ENCODE data around the gene MRPS25.
A peak's percentile ranks its signal among the peaks of the same experiment; 100 is the strongest.

Gene MRPS25

DNA sequence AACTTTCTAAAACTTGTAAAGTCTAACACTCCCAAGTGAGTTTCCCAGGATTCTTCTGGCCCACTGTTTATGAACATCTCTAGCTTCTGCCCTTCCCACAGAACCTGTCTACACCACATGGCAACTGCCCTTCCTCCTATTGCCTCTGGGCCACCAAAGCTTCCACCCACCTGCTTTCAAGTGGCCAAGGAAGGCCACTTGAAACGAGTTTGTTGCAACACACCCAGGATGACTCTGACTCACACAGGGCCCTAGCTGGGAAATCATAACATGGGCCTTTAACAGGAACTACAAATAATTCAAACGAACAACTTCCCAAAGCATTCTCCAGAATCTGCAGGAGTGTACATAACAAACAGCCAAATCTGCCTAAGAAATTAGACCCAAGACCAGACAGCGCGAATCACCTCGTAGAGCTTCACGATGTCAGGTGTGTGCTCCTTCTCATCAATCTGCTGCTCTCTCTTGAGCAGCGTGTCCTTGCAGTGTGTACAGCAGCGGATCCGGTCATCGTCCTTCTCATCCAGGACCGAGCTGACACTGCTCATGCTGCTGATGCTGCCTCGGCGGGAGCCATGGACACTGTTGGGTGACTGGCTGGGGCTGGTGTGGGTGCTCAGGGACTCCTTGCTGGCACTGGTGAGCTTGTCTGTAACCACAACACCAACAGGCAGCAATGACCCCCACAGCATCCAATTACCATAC lies 17.0 kb upstream of the MRPS25 start:
- no peak for DNase-seq (ENCODE audit: low spot score)

DNA sequence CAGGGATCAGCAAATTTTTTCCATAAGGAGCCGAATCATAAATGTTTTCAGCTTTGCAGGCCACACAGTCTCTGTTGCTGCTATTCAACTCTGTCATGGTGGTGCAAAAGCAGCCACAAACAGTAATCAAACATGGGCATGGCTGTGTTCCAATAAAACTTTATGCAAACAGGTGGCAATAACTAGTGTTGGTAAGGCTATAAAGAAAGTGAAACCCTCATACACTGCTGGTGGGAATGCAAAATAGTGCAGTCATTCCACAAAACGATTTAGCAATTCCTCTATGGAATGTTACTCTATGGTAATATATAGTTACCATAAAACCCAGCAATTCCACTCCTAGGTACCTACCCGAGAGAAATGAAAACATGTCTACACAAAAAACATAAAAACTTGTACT lies 14.0 kb upstream of the MRPS25 start:
- DNase-seq (ENCODE audit: low spot score) = no peak

DNA sequence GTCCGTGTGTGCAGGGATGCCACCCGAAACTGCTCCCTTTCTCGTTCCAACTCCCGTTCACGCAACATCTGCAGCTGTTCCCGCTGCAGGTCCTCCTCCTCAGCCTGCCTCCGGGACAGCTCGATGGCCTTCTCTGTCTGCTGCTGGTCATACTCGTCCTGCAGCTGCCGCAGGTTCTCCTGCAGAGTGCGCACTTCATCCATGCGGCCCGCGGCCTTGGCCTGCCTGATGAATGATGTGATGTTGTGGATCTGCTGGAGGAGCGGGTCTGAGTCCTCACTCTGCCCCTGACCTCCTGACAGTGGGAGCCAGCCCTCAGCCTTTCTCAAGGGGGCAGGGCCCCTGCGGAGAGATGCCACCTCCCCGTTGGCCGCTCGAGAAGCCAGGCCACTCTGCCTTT lies 9.4 kb upstream of the MRPS25 start:
- DNase-seq (ENCODE audit: low spot score) = no peak

DNA sequence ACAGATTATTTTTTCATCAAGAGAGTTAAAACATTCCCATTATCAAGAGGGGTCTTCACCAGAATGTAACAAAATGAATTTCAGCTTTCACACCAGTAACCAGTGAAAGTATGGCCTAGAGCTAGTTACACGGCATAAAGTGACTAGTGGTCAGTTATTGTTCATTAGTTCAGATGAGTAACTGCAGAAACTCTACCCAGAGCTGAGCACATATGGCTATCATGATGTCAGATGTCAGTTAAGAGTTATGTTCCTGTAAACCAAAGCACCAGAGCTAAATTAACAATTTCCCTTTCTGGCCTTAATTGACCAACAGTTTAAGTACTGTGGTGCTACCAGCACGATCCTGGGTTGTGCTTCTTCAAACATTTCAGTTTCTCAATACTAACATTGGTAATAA lies 6.6 kb upstream of the MRPS25 start:
- no peak for DNase-seq (ENCODE audit: low spot score)

DNA sequence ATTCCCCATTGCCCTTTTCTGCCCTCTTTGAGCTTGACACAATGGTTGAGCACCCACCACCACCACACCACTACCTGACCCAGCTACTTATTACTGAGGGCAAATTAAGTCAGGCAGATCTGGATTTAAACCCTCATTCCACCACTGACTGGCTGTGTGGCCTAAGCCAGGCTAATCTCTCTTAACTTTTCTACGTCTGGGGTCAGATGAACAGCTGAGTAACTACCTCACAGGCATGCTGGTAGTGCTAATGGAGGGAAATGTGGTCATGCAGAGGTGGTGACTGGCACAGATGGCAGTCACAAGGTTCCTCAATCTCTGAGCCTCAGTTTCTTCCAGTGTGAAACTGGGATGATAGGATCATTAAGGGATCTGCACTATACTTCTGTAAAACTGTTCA lies 4.3 kb upstream of the MRPS25 start:
- DNase-seq (ENCODE audit: low spot score) = no peak

DNA sequence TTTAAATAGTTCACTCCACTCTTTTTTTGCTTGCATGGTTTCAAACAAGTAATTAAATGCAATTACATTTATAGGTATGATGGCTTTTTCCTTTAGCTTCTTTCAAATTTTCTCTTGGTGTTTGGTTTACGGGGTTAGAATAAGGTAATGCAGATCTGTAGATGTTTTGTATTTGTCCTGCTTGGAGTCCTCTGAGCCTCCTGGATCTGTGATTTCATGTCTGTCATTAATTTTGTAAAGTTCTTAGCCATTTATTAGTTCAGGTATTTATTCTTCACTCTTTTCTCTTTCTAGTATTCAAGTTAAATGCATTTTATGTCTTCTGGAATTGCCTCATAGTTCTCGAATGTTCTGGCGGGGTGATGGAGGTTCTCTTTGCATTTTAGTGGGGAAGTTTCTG lies 1.4 kb upstream of the MRPS25 start:
- DNase-seq (ENCODE audit: low spot score) = no peak

DNA sequence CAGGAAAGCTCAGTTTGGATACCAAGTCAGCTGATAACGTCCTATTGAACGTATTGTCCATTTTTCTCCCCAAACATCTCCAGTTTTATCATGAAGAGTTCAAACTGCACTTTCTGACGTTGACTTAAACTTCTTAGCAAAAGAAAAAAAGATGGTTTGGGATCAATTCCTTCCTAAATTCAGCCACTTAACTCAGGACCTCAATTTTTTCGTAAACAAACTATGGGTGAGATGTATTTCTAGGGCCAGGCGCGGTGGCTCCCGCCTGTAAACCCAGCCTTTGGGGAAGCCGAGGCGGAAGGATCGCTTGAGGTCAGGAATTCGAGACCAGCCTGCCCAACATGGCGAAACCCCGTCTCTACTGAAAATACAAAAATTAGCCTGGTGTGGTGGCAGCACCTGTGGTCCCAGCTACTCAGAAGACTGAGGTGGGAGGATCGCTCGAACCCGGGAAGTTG lies 464 bp upstream of the MRPS25 start:
- no peak for DNase-seq (ENCODE audit: low spot score)

DNA sequence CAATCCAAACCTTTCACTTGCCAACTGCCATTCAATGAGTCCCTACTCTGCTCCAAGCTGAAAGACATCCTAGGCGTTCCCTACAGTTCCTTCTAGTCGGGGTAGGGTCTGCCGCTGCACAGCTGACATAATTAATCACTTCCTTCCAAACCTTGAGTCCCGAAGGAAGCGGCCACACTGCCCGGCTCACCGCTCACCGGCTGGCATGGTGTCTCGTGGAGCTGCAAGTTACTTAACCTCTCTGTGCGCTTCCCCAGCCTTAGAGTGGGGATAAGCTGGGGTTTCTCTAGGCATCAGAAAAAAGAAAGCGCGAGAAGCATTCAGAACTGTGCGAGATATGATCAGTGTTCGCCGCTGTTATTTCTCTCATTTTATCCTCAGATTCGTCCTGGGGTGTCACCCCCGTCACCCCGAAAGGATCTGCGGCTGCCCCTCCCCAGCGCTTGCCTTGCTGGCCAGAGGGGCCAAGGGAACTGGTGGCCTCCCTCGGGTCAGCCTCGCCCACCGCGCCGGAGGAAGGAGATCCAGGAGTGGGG lies 748 bp downstream of the MRPS25 start:
- peak; percentile 53 for DNase-seq (ENCODE audit: low spot score)

DNA sequence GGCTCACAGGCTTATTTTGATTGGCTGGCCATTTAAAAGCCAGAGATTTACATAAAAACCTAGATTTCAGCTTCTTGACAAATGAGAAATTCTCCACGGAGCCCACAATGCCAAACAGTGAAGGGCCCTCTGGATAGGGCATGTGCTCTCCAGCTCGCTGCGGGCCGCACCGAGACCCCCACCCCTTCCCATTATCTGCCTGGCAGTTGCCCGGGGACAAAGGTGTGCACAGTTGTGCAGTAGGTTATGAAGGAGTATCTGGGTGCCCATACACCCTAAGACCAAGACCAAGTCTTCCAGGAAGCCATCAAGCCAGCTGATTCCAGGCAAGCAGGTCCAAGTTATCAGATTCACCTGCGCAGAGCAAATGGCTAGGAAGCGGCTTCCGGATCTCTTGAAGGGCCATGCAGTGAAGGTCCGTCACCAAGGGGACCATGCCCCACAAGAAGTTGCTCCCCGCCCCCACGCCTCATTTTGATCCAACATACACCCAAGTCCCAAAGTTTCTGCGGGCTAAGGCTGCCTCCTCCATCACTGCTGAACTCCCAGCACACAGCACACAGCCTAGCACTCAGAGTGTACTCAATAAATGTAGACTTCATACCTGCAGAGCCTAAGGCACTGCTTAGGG lies 1.3 kb downstream of the MRPS25 start:
- no peak for DNase-seq (ENCODE audit: low spot score)

DNA sequence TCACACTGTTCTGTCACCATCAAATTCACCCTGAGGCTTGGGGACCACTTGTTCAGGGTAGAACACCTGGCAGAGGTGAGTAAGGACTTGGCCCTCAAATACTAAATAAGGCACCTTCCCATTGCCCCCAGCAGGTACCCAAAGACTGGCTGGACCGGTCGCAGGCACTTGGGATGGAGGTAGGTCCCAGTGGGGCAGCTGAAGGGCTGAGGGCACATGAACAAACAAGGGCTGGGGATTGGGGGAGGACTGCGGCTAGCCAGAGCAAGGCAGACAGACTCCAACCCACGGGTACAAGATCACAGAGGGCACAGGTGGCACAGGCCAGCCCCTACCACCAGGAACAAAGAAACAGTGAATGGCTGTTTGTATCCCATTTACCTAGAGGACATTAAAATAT lies 1.9 kb downstream of the MRPS25 start:
- DNase-seq (ENCODE audit: low spot score) = no peak

DNA sequence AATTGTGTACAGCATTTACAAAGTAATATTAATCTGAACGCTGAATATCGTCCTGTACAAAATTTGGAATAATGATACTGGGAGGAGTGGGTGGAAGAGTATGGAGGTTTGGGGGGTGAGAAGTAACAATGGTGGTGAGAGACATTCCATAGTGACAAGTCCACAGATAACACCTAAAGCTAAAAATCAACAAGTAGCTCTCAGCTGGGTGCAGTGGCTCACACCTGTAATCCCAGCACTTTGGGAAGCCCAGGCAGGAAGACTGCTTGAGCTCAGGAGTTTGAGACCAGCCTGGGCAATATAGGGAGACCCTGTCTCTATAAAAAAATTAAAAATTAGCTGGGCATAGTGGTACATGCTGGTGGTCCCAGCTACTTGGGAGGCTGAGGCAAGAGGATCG lies 5.1 kb downstream of the MRPS25 start:
- no peak for DNase-seq (ENCODE audit: low spot score)

DNA sequence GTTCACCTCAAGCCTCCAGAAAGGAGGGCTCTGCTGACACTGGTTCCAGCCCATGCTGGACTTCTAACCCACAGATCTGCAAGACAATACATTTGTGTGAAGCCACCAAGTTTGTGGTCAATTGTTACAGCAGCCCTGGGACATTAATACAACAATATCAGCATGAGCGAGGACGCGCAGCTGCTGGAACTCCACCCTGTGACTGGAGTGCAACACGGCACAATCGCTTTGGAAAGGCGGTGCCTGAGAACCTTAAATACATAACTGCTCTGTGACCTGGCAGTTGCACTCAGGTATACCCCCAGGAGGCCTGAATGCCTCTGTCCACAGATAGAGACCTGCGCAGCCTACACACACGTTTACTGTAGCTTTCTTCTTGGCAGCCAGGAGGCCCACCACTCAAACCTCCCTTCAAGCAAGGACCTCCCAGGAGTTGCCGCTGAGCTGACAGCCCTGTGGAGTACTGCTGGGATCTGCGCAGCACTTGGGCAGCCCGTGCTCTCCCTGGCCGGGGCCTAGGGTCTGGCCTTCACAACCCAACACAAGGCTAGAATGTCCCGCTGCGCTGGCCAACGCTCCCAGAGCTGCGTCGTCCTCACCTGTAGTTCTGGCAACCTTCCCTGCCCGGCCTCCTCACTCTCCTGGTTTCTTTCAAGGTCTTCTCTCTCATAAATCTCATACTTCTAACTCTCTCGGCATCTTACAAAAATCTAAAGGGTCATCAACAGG lies 8.3 kb downstream of the MRPS25 start:
- no peak for DNase-seq (ENCODE audit: low spot score)

DNA sequence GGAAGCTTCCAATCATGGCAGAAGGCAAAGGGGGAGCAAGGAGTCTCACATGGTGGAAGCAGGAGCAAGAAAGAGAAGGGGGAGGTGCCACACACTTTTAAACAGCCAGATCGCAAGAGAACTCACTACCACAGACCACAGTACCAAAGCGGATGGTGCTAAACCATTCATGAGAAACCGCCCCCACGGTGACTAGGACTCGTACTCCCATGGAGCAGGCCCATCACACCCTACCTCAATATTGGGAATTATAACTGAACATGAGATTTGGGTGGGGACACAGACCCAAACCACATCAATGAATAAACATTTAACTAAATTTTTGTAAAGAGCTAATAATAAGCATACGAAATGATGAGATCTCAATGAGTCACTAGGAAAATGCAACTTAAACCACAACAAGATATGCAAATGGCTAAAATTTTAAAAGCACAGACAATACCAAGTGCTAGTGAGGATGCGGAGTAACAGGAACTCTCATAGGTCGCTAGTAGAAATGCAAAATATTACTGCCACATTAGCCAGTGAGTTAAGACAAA lies 10.0 kb downstream of the MRPS25 start:
- DNase-seq (ENCODE audit: low spot score) = no peak

DNA sequence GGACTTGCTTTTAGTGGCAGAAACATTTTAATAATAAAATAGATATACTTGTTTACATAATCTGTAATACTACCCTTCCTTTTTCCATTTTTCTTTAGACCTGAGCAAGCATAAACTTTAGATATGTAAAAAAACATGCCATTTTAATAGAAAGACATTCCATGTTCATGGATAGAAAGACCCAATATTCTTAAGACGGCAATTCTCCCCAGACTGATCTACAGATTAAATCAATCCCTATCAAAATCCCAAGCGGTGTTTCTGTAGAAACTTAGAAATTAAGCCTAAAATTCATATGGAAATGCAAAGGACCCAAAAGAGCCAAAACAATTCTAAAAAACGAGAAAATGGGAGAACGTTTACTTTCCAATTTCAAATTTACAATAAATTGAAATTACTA lies 11.6 kb downstream of the MRPS25 start:
- DNase-seq (ENCODE audit: low spot score) = no peak

DNA sequence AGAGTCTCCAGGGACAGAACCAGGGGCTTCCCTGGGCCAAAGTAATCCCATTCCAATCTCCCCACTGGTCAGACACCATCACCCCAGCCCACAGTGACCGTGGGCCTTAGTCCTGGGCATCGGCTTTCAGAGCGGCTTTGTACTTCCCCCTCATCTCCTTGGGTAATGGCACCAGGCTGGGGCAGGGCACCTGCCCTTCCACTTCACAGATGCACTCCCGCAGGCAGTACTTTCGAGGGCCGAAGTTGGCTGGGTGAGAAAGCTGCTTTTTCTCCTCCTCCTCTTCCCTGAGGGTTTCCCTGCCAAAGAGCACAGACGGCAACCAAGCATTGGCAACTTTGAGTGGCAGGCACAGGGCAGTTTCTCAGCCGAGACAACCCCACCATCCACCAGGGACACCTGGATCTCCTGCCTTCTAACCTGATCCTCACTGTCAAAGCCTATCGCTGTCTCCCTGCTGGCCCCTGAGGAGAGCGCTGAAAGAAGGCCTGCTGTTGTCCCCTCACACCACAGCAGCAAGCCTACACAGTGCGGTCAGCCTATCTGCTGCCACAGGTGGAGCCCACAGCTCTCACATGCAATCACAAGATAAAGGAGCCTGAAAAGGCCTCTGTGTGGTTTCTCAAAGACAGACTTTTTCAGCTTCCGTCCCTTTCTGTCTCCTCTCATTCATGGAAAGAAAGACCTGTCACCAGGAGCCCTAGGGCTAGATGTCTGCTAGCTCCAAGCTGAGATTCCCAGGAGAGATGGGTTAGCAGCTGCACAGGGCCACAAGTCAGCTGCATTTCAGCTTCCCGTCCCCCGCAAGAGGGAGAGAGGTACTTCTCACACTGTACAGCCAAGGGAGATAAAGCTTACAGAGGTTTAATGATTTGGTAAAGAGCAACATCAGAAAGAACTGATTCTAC lies 12.5 kb downstream of the MRPS25 start:
- no peak for DNase-seq (ENCODE audit: low spot score)

DNA sequence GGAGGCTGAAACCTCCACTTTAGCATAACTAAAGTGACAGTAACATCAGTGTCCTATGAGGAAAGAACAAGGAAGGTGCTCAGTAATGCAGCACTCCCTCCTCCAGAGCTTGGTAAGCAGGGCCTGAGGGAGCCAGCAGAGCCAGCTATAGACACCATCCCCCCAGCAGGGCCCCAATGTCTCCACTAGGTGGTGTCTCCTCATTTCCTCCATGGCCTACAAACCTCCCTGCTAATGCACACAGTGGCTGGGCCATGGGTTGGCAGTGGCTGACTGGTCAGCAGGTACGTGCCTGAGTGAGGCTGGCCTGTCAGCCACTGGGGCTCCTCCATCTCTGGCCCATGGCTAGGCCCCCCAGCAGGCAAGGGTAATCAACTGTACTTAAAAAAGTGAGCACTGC lies 13.6 kb downstream of the MRPS25 start:
- DNase-seq (ENCODE audit: low spot score) = peak; percentile 74

DNA sequence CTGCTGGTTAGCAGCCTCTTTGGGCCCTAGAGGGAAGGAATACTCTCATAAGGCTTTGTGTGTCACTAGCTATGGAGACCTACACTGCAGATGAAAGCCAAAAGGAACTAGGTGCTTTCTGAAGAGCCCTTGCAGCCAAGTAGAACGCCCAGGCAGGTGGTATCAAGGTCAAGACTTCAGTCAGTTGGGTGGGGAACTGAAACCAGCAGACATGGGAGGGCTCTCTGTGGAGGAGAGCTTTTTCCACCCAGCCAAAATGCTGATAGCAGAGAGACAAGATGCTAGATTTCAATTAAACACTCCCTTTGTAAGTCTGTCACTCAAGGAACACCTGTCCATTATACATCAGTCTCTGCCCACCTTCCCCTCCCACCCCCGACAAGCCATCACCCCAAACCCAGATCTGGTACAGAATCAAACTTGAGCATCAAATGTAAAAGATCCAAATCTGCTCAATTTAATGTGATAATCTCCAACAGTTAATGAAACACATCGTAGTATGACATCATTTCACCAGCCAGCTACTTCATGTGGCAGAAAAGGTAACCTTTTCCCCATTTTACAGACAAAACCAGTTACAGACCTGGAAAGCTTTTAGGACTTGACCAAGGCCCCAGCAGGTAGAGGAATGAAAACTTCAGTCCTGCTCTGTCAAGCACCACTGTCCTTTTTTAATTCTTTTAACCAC lies 14.6 kb downstream of the MRPS25 start:
- no peak for DNase-seq (ENCODE audit: low spot score)

DNA sequence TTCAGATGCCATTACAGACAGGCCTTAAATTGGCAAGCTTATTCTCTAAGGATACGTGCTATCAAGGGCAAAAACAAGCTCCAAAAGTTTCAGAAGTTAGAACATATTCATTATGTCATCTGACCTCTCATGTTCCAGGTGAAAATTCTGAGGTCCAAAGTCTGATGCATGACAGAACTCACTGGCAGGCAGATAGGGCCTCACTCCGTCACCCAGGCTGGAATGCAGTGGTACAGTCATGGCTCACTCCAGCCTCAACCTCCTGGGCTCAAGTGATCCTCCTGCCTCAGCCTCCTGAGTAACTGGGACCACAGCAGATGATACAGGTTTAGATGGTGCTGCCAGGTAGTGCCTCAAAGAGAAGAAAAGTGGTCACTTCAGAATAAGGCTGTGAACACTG lies 15.5 kb downstream of the MRPS25 start:
- DNase-seq (ENCODE audit: low spot score) = no peak

DNA sequence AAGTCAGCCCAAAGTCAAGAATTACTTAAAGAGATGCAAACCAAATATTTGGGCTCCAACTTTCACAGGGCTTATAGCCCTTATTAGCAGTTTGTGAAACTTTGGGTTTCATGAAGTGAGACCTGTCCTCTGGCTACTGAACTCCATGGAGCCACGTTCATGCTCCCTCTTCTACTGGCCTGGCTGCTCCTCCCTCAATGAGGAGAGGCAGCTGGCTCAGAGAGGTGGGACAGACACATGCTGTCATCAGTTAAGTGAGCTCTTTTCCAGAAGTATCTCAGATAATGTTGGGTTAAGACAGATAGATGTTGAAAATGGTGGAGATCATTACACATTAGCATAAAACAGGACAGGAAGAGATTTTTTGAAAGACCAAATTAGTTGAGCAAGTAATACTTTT lies 19.4 kb downstream of the MRPS25 start:
- DNase-seq (ENCODE audit: low spot score) = no peak

DNA sequence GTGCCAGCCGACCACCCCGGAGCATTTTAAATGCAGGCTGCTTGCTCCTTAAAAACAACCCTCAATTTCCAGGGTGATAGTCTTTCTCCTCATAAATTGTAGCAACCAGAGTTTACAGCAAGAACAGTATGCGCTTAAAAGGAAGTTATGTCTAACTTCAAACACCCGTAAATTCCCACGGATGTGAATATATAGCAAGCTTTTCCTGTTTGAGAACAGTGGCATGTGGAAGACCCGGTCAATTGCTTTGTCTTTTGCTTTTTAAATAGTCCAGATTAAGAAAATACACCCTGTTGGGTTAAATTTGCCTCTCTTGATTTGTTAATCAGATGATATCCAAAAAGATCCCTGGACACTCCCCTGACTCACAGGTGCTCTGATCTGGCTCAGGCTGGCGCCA lies 20.8 kb downstream of the MRPS25 start:
- no peak for DNase-seq (ENCODE audit: low spot score)
